SK-N-SH (cell line): ENCODE measurements around the gene LDAH. TPM values are rescaled to one million over a fixed set of nuclear protein-coding genes. Genes with fewer than 3 reads are reported as not detected.

Experiments
- CTCF ChIA-PET: fragments of 300-600, 350-600 bp; formaldehyde crosslinking; extraction: SDS; loops from one replicate; lab custom pipeline; 2021; lab: Yijun Ruan, JAX
- POLR2A ChIA-PET: fragments of 350-600 bp; sonication (Branson Sonifier 250); formaldehyde crosslinking; extraction: SDS; loops from one replicate; lab custom pipeline; 2020; ENCODE audit warnings: antibody characterized with exemption, inconsistent platforms; lab: Yijun Ruan, JAX
- DNase-seq: peaks from one replicate; pipeline ENCODE4 v3.0.0; 2012
- H2AFZ ChIP-seq: fragments of 200-600 bp; sonication (generic); 2 replicates; pipeline ENCODE4 v1.8.1; 2016; ENCODE audit warnings: antibody characterized with exemption, mild to moderate bottlenecking, low read depth
- H3F3A ChIP-seq: fragments of 200-600 bp; sonication (generic); replicated peaks from 2 replicates; pipeline ENCODE3; 2016; ENCODE audit warnings: antibody characterized with exemption, mild to moderate bottlenecking; ENCODE audit not compliant: insufficient read depth
- H3K27ac ChIP-seq, 2 experiments: fragments of 200-500 bp in 1 of 2; fragments of 200-600 bp in 1 of 2; sonication (Bioruptor generic) in 1 of 2; sonication (generic), shearing (Covaris generic) in 1 of 2; 2 replicates each; pipeline versions ENCODE4 v1.5.1 to v1.6.1; 2014 to 2016; ENCODE audit warnings: low read depth in 2 of 2, inconsistent platforms in 1 of 2, low read length in 1 of 2, mild to moderate bottlenecking in 1 of 2, mixed read lengths in 1 of 2
- H3K27me3 ChIP-seq: fragments of 200-600 bp; sonication (generic), shearing (Covaris generic); 2 replicates; pipeline ENCODE4 v1.6.1; 2016; ENCODE audit warnings: mixed run types; ENCODE audit not compliant: insufficient read depth
- H3K36me3 ChIP-seq, 2 experiments: fragments of 200-500 bp in 1 of 2; fragments of 200-600 bp in 1 of 2; sonication (Bioruptor generic) in 1 of 2; sonication (generic) in 1 of 2; replicated peaks in 1 of 2; 2 replicates each; pipeline versions ENCODE3 to v1.5.1; 2014 to 2016; ENCODE audit warnings: low read length in 1 of 2, mild to moderate bottlenecking in 1 of 2; ENCODE audit not compliant: insufficient read depth in 2 of 2, control insufficient read depth in 1 of 2
- H3K4me1 ChIP-seq, 2 experiments: fragments of 200-500 bp in 1 of 2; fragments of 200-600 bp in 1 of 2; sonication (Bioruptor generic) in 1 of 2; sonication (generic), shearing (Covaris generic) in 1 of 2; 2 replicates each; pipeline versions ENCODE4 v1.5.1 to v1.6.1; 2014 to 2016; ENCODE audit warnings: low read depth in 1 of 2, low read length in 1 of 2, mixed run types in 1 of 2; ENCODE audit not compliant: insufficient read depth in 2 of 2, control insufficient read depth in 1 of 2
- H3K4me2 ChIP-seq: fragments of 200-600 bp; sonication (generic), shearing (Covaris generic); 2 replicates; pipeline ENCODE4 v1.6.1; 2017; ENCODE audit warnings: mixed run types
- H3K4me3 ChIP-seq, 2 experiments: fragments of 200-500 bp in 1 of 2; fragments of 200-600 bp in 1 of 2; sonication (Bioruptor generic) in 1 of 2; sonication (generic), shearing (Covaris generic) in 1 of 2; 2 replicates each; pipeline versions ENCODE4 v1.5.1 to v1.8.1; 2014 to 2016; ENCODE audit warnings: low read depth in 2 of 2, inconsistent platforms in 1 of 2, low read length in 1 of 2, mild to moderate bottlenecking in 1 of 2, mixed read lengths in 1 of 2, moderate library complexity in 1 of 2
- H3K79me2 ChIP-seq: fragments of 200-600 bp; sonication (generic); 2 replicates; pipeline ENCODE4 v1.8.1; 2017; ENCODE audit warnings: mild to moderate bottlenecking; ENCODE audit not compliant: insufficient read depth
- H3K9ac ChIP-seq: fragments of 200-600 bp; sonication (generic); 2 replicates; pipeline ENCODE4 v1.6.1; 2017; ENCODE audit warnings: mixed run types
- H3K9me2 ChIP-seq: fragments of 200-600 bp; sonication (generic); 2 replicates; pipeline ENCODE4 v1.6.1; 2017; ENCODE audit warnings: mixed run types
- H3K9me3 ChIP-seq: fragments of 200-600 bp; sonication (generic); 2 replicates; pipeline ENCODE4 v1.6.1; 2017; ENCODE audit warnings: mixed run types, mild to moderate bottlenecking, moderate library complexity
- H4K20me1 ChIP-seq: fragments of 200-600 bp; sonication (generic); 2 replicates; pipeline ENCODE4 v1.6.1; 2017; ENCODE audit warnings: mild to moderate bottlenecking, mixed run types; ENCODE audit not compliant: insufficient read depth
- FOXJ3 ChIP-seq: sonication (generic); formaldehyde crosslinking; IDR thresholded peaks from 2 replicates; pipeline ENCODE4 v1.5.1; 2020; ENCODE audit warnings: mild to moderate bottlenecking, missing genetic modification reagents
- FOXM1 ChIP-seq: IDR thresholded peaks from 2 replicates; pipeline ENCODE4 v1.4.0; 2012; ENCODE audit warnings: low read depth, mild to moderate bottlenecking
- GABPA ChIP-seq: IDR thresholded peaks from 2 replicates; pipeline ENCODE4 v1.4.0; 2012; ENCODE audit warnings: low read depth, mild to moderate bottlenecking
- GATA2 ChIP-seq: sonication (generic); formaldehyde crosslinking; IDR thresholded peaks from 2 replicates; pipeline ENCODE4 v1.5.0; 2020; ENCODE audit warnings: mild to moderate bottlenecking, missing genetic modification reagents
- JUND ChIP-seq: IDR thresholded peaks from 2 replicates; pipeline ENCODE4 v1.4.0; 2012
- RAD21 ChIP-seq: IDR thresholded peaks from 2 replicates; pipeline ENCODE4 v1.6.1; 2012; ENCODE audit warnings: mild to moderate bottlenecking, low read length
- RFX5 ChIP-seq: IDR thresholded peaks from 2 replicates; pipeline ENCODE4 v1.6.1; 2012; ENCODE audit warnings: mild to moderate bottlenecking, improper control_type of control experiment, low read length
- RXRA ChIP-seq: IDR thresholded peaks from 2 replicates; pipeline ENCODE4 v1.4.0; 2012; ENCODE audit warnings: low read depth, mild to moderate bottlenecking, borderline replicate concordance
- SMC3 ChIP-seq: IDR thresholded peaks from 2 replicates; pipeline ENCODE4 v1.6.1; 2012; ENCODE audit warnings: low read depth, low read length, improper control_type of control experiment
- TCF12 ChIP-seq: IDR thresholded peaks from 2 replicates; pipeline ENCODE4 v1.4.0; 2012
- TEAD4 ChIP-seq: IDR thresholded peaks from 2 replicates; pipeline ENCODE4 v1.4.0; 2012; ENCODE audit warnings: mild to moderate bottlenecking, borderline replicate concordance; ENCODE audit not compliant: insufficient read depth
- WGBS: methylation state at CpG from one replicate; pipeline ENCODE4 v1.1.6; 2017; ENCODE audit warnings: low lambda C conversion rate; 5-methylcytosine and 5-hydroxymethylcytosine counted together
- polyA plus RNA-seq, 3 experiments: library from polyadenylated mRNA; depleted of rRNA; stranded (reverse); fragments of >200 nt; gene quantifications; 2 replicates each; pipeline ENCODE4 v1.2.3, GENCODE V29; 2012
- TF ChIP-seq, protein P1 (sequence below): IDR thresholded peaks from 2 replicates; pipeline ENCODE4 v1.4.0; 2012; ENCODE audit warnings: low read depth
- TF ChIP-seq, protein P2 (sequence below): fragments of 150-350 bp; IDR thresholded peaks from 2 replicates; pipeline ENCODE4 v1.6.1; 2016; ENCODE audit warnings: mild to moderate bottlenecking, low read depth, low read length

Gene LDAH
- polyA plus RNA-seq, 1 of the 3 experiments (the other 2 are of a cell fraction), result 12.7 TPM

DNA sequence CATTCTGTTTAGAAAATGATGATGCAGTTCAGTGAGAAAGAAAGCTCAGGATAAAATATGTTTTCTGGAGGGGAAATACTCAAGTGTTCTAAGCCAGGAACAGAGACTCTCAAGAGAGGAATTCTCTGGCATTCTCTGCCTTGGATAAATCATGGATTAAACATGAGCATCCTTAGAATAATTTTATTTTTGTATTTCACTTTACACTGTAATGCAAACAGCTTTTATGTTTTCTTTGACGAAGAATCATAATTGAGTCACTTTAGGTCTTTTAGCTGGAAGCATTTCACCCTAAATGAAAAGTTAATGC lies 144.9 kb downstream of the LDAH start:
- no peak overlapping the region for H3K9ac ChIP-seq
- H3K9me3 ChIP-seq, result no peaks in the 10 kb centered on the region
- H3K36me3 ChIP-seq, result peaks cover 0 to 30% of the 10 kb centered on the region in 2 experiments
- H4K20me1 ChIP-seq, result no peaks in the 10 kb centered on the region
- ChIA-PET POLR2A (interaction anchor here (1.0 kb wide), 1 partner anchor 231 kb away, joined by 3 read pairs; the partner anchor contains the start of gene RHOB), CTCF (interaction anchor here (0.5 to 10.2 kb wide), 14 partner anchors 15 to 407 kb away, joined by 3 to 232 read pairs (median 5); partner anchors contain the start of genes GDF7 and HS1BP3)
- WGBS, result 98% methylated on average over 1 of the region's 1 CpG
- H3K4me3 ChIP-seq, result no peak overlapping the region
- H3K9me2 ChIP-seq, result no peaks in the 10 kb centered on the region
- no peaks in the 10 kb centered on the region for H3K79me2 ChIP-seq
- no peak overlapping the region for H3K27ac ChIP-seq
- H3F3A ChIP-seq, result peaks cover 6% of the 10 kb centered on the region
- H3K4me1 ChIP-seq, result peaks cover 5 to 6% of the 10 kb centered on the region in 2 experiments; a peak in 3 of 4 replicates
- DNase-seq, result no peak
- no peak for TF ChIP-seq FOXM1
- TF ChIP-seq GATA2 (CRISPR knock-in tag), result no peak
- no peak for TF ChIP-seq RXRA
- no peak for TF ChIP-seq RAD21
- no peak for TF ChIP-seq JUND
- no peak for TF ChIP-seq RFX5
- TF ChIP-seq, protein P1, sequence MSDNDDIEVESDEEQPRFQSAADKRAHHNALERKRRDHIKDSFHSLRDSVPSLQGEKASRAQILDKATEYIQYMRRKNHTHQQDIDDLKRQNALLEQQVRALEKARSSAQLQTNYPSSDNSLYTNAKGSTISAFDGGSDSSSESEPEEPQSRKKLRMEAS, result no peak
- no peak for TF ChIP-seq TEAD4
- TF ChIP-seq, protein P2, sequence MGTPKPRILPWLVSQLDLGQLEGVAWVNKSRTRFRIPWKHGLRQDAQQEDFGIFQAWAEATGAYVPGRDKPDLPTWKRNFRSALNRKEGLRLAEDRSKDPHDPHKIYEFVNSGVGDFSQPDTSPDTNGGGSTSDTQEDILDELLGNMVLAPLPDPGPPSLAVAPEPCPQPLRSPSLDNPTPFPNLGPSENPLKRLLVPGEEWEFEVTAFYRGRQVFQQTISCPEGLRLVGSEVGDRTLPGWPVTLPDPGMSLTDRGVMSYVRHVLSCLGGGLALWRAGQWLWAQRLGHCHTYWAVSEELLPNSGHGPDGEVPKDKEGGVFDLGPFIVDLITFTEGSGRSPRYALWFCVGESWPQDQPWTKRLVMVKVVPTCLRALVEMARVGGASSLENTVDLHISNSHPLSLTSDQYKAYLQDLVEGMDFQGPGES, result no peak
- no peak for TF ChIP-seq TCF12
- no peak overlapping the region for H3K4me2 ChIP-seq
- H3K27me3 ChIP-seq, result no peaks in the 10 kb centered on the region
- no peak overlapping the region for H2AFZ ChIP-seq

DNA sequence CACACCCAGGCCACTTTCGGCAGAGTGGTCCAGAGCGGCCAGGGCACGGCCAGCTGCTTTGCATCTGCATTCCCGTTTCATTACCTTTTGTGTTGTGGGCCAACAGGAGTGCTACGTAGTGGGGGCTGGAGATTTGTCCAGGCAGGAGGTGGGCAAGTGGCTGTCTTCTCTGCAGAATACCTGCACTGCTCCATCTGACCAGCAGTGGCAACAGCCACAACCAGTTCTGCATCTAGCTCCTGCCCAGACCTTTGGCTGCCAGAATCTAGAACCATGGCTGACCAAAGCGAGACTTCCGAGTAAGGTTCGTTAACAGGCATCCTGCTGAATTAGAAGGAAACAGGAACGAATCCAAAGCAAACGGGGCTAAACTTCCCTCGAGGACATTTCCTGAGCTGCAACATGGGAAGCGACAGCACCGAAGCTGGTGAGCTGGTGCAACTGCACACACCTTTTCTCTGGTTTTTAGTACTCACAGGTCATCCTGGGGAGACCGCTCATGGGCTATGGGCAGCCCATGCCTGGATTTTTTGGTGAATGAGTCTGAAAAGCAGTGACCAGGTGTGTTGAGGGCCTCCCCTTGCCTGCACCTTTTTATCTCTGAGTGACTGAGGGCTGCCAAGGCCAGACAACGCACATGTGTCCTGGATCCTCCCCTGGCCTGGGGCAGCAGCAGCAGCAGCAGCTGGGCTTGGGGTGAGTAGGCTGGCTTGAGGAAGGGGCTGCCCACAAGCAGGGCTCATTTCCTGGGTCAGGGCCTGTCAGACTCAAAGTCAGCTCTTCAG lies 145.4 kb downstream of the LDAH start:
- Histone ChIP-seq H4K20me1 (no peaks in the 10 kb centered on the region), H3F3A (peaks cover 6% of the 10 kb centered on the region), H3K27ac (no peak overlapping the region), H3K79me2 (no peaks in the 10 kb centered on the region), H3K9me3 (no peaks in the 10 kb centered on the region), H3K9me2 (no peaks in the 10 kb centered on the region), H3K9ac (no peak overlapping the region), H3K27me3 (no peaks in the 10 kb centered on the region; the same call in 1 of the 2 replicates), H3K36me3 (peaks cover 0 to 25% of the 10 kb centered on the region in 2 experiments), H3K4me3 (no peak overlapping the region), H3K4me1 (peaks cover 5 to 6% of the 10 kb centered on the region in 2 experiments; a peak in 3 of 4 replicates), H2AFZ (no peak overlapping the region), H3K4me2 (no peak overlapping the region)
- POLR2A ChIA-PET, result interaction anchor here (1.0 kb wide), 1 partner anchor 231 kb away, joined by 3 read pairs; the partner anchor contains the start of gene RHOB
- no peak for TF ChIP-seq RAD21
- TF ChIP-seq GATA2 (CRISPR knock-in tag), result no peak
- TF ChIP-seq FOXJ3 (CRISPR knock-in tag), result no peak
- no peak for TF ChIP-seq GABPA
- no peak for TF ChIP-seq SMC3
- TF ChIP-seq RFX5, result no peak
- 90% methylated on average over 14 of the region's 15 CpGs for WGBS
- CTCF ChIA-PET, result interaction anchor here (0.6 to 10.2 kb wide), 19 partner anchors 14 to 407 kb away, joined by 3 to 232 read pairs (median 5); partner anchors contain the start of genes GDF7 and HS1BP3
- DNase-seq, result no peak
